HS-5 (cell line): ENCODE measurements around the gene SLC35F3.
A peak's percentile ranks its signal among the peaks of the same experiment; 100 is the strongest.
"Not testable (repeated sequence)": the region's sequence is repeated elsewhere in the genome, so short reads cannot be mapped to it uniquely, and the experiment has no call there.

Experiments
- DNase-seq: peaks from one replicate; pipeline ENCODE4 v3.0.0-alpha.2; 2012; ENCODE audit warnings: low read depth

Gene SLC35F3

DNA sequence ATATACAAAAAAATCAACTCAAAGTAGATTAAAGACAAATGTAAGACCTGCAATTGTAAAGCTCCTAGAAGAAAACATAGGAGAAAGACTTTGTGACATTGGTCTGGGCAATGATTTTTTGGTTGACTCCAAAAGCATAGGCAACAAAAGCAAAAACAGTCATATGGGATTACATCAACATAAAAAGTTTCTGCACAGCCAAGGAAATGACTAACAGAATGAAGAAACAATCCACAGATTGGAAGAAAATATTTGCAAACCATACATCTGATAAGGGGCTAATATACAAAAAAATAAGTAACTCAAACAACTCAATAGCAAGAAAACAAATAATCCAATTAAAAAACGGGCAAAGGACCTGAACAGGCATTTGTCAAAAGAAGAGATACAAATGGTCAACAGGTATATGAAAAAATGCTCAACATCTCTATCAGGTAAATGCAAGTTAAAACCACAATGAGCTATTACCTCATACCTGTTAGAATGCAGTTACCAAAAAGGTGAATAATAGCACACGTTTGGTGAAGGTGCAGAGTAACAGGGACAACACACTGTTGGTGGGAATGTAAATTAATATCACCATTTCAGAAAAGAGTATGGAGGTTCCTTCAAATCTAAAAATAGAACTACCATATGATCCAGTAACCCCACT lies 295.1 kb downstream of the SLC35F3 start:
- DNase-seq: no peak

GRCh38 chr1:234200566-234200965 lies 296.1 kb downstream of the SLC35F3 start:
- no peak for DNase-seq

- DNase-seq: no peak
Observed at GRCh38 chr1:234201600-234201999, 297.1 kb downstream of the SLC35F3 start.

GRCh38 chr1:234205966-234206365 lies 301.5 kb downstream of the SLC35F3 start:
- no peak for DNase-seq

GRCh38 chr1:234206651-234207284 lies 302.3 kb downstream of the SLC35F3 start:
- DNase-seq: peak; percentile 76

GRCh38 chr1:234208351-234208750 lies 303.9 kb downstream of the SLC35F3 start:
- DNase-seq: no peak

DNA sequence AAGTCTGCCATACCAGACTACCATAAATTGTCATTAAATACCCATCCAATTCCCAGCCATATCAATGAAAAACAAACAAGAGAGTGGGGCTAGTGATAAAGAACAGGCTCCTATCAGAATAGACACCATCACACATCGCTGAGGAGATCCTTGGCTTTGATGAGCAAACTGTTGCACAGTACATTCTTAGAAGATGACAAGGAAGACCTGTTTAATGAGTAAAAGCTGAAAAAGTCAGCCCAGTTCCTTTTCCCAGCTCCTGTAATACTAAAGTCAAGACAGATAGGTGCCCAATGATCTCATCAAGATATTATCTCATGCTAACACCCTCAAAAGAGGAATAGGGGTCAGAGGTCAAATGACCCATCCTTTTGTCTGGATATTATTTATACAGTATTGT lies 304.3 kb downstream of the SLC35F3 start:
- DNase-seq: peak; percentile 73

GRCh38 chr1:234210429-234210828 lies 306.0 kb downstream of the SLC35F3 start:
- DNase-seq: not testable (repeated sequence)

GRCh38 chr1:234211855-234212254 lies 307.4 kb downstream of the SLC35F3 start:
- not testable (repeated sequence) for DNase-seq

- DNase-seq: no peak
Observed at GRCh38 chr1:234212764-234213657, 308.5 kb downstream of the SLC35F3 start.

DNA sequence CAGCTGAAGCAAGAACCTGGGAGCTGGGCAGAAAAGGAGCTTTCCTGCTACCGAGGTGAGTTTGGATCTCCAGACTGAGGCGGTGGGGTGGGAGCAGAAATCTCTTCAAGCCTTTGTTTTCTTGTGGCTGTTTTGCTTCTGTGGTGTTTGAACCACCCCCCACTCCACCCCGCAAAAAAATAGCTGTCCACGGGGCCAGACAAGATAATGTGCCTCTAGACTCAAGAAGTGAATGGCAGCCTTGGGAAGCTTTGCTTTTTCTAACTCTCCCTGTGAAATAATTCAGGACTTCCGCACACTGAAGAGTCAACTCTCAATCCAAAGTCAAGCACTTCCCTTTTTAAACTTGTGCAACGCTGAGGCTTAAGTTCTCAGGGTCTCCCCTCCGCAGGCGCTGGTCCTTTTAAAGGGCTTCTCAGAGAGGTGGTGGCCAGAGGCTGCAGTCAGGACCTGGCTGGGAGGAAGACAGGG lies 309.2 kb downstream of the SLC35F3 start:
- DNase-seq: no peak

GRCh38 chr1:234214129-234214910 lies 309.8 kb downstream of the SLC35F3 start:
- no peak for DNase-seq

DNA sequence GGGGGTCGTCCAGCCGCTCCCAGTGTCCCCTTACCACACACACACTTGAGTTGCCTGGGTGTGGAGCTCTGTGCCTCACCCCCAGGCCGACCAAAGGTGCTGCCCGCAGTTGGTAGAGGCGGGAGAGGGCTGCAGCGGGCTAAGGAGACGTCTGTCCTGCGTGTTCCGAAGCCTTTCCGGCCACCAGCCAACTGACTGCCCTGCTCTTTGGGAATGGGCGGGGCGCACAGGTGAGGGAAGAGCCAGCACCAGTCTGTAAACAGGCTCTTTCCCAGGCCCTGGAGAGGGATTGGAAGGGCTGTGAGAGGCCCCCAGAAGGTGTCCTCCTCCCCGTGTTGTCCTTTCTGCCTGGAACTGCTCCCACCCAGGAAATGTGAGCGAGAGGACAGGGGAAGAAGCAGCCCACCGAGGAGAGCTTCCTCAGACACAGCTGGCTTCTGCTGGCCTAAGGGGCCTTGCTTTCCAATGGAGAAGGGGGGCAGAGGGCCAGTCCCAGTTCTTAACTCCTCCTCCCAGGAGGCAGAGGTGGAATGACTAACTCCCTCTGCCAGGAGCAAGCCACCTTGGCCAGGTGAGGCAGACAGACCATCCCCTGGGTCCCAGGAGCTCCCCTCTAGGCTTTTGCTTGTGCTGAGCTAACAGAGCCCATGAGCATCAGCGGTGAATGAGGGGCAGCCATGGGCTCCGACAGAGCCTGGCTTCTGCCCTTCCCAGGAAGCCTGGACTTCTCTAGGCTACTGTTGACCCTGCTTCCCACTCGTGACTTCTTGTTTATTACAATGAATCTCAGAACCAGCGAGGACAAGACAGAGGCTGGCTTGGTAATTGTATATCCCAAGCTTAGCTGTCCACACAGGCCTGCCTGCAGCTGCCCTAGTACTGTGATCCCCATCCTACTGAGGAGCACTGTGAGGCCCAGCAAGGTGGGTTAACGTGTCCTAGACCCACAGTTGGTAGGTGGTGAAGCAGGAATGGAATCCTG lies 310.7 kb downstream of the SLC35F3 start:
- no peak for DNase-seq

GRCh38 chr1:234216116-234216703 lies 311.7 kb downstream of the SLC35F3 start:
- DNase-seq: no peak

DNA sequence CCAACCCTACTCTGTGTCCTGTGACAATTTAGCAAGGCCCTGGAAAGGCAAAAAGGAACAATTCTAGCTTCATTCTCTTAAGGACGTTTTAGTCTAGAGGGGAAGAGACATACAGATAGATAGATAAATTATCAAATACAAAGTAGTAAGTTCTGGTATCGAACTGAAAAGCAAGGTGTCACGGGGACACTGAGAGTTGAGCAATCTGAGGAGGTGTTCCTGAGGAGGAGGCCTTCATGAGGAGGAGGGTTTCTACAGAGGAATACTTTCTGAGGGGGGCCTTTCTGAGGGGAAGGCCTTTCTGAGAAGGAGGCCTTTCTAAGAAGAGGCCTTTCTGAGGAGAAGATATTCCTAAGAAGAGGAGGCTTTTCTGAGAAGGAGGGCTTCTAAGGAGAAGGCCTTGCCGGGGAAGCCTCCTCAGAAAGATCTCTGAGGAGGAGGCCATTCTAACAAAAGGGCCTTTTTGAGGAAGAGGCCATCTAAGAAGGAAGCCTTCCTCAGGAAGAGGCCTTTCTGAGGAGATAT lies 312.9 kb downstream of the SLC35F3 start:
- DNase-seq: no peak

GRCh38 chr1:234218078-234218477 lies 313.6 kb downstream of the SLC35F3 start:
- no peak for DNase-seq

DNA sequence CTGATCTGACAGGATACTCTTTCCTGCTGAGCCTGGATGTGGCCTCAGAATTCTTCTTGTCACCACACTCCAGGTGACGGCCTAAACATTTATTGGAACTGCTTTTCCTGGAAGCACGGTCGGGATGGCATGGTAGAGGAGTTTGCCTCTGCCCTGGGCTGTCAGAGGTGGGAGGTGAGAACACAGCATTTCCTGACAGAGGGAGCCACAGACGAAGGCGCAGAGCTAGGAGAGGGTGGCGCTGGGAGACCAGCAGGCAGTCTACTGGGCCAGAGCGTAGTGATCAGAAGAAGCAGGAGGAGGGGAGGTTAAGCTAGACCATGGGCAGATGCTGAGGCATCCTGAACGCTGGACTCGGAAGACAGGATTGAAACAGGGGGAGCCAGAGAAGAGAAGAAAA lies 315.2 kb downstream of the SLC35F3 start:
- no peak for DNase-seq

GRCh38 chr1:234221601-234222000 lies 317.1 kb downstream of the SLC35F3 start:
- no peak for DNase-seq

- DNase-seq: no peak
Observed at GRCh38 chr1:234222561-234223280, 318.2 kb downstream of the SLC35F3 start.
